Neural progenitor cell (in vitro differentiated cells): ENCODE results near the gene OR14C36. TPM values are rescaled to one million over a fixed set of nuclear protein-coding genes. Genes with fewer than 3 reads are reported as not detected.

Source experiments
- DNase-seq: peaks from one replicate; pipeline ENCODE4 v3.0.0-alpha.2; 2016; ENCODE audit warnings: low spot score
- H2AFZ ChIP-seq: fragments of 200-600 bp; sonication (generic); replicated peaks from 2 replicates; pipeline ENCODE4 v1.6.1; 2016; ENCODE audit warnings: antibody characterized with exemption
- H3F3A ChIP-seq: fragments of 200-600 bp; sonication (generic); 2 replicates; pipeline ENCODE4 v1.6.1; 2016; ENCODE audit warnings: antibody characterized with exemption, low read depth
- H3K27ac ChIP-seq: fragments of 200-600 bp; sonication (generic); 2 replicates; pipeline ENCODE4 v1.5.1; 2016; ENCODE audit warnings: mild to moderate bottlenecking
- H3K27me3 ChIP-seq: fragments of 200-600 bp; sonication (generic); 2 replicates; pipeline ENCODE4 v1.6.1; 2016; ENCODE audit warnings: mild to moderate bottlenecking, moderate library complexity
- H3K36me3 ChIP-seq: fragments of 200-600 bp; sonication (generic); 2 replicates; pipeline ENCODE4 v1.5.1; 2016
- H3K4me1 ChIP-seq: fragments of 200-600 bp; sonication (generic); 2 replicates; pipeline ENCODE4 v1.6.1; 2016; ENCODE audit warnings: mixed run types
- H3K4me2 ChIP-seq: fragments of 200-600 bp; sonication (generic); 2 replicates; pipeline ENCODE4 v1.6.1; 2016
- H3K4me3 ChIP-seq: fragments of 200-600 bp; sonication (generic); 2 replicates; pipeline ENCODE4 v1.5.1; 2016
- H3K79me2 ChIP-seq: fragments of 200-600 bp; sonication (generic); 2 replicates; pipeline ENCODE4 v1.6.1; 2016; ENCODE audit warnings: low read depth
- H3K9ac ChIP-seq: fragments of 200-600 bp; sonication (generic); 2 replicates; pipeline ENCODE4 v1.6.1; 2016
- H3K9me3 ChIP-seq: fragments of 200-600 bp; sonication (generic); 2 replicates; pipeline ENCODE4 v1.5.1; 2016; ENCODE audit warnings: low read depth
- H4K20me1 ChIP-seq: fragments of 200-600 bp; sonication (generic); 2 replicates; pipeline ENCODE4 v1.6.1; 2016; ENCODE audit warnings: low read depth
- H3K27ac Mint-ChIP-seq: 3 replicates; pipeline ENCODE4 v1.8.0; 2021; ENCODE audit warnings: mixed read lengths
- H3K27me3 Mint-ChIP-seq: 2 replicates; pipeline ENCODE4 v1.8.0; 2022; ENCODE audit warnings: low read depth, mild to moderate bottlenecking, inconsistent platforms, moderate library complexity, mixed read lengths; ENCODE audit not compliant: insufficient read depth
- H3K36me3 Mint-ChIP-seq: 3 replicates; pipeline ENCODE4 v1.8.0; 2021; ENCODE audit warnings: mixed read lengths
- H3K4me1 Mint-ChIP-seq: 3 replicates; pipeline ENCODE4 v1.8.0; 2021; ENCODE audit warnings: mixed read lengths
- H3K4me3 Mint-ChIP-seq: 3 replicates; pipeline ENCODE4 v1.8.0; 2021; ENCODE audit warnings: mild to moderate bottlenecking, moderate library complexity, mixed read lengths
- H3K9me3 Mint-ChIP-seq: 3 replicates; pipeline ENCODE4 v1.8.0; 2020; ENCODE audit warnings: mixed read lengths
- CTCF ChIP-seq: fragments of 200-600 bp; sonication (generic); IDR thresholded peaks from 2 replicates; pipeline ENCODE4 v1.5.1; 2017; ENCODE audit warnings: antibody characterized with exemption, mild to moderate bottlenecking
- EZH2 ChIP-seq: fragments of 200-600 bp; sonication (generic); IDR thresholded peaks from 2 replicates; pipeline ENCODE4 v1.6.1; 2017; ENCODE audit warnings: antibody characterized with exemption, mild to moderate bottlenecking, moderate library complexity
- EZH2phosphoT487 ChIP-seq: fragments of 200-600 bp; sonication (generic); IDR thresholded peaks from 2 replicates; pipeline ENCODE4 v1.6.1; 2017; ENCODE audit warnings: antibody characterized with exemption
- total RNA-seq: library from RNA; depleted of rRNA; stranded (reverse); fragments of >200 nt; gene quantifications from 2 replicates; pipeline ENCODE4 v1.2.3, GENCODE V29; 2015; ENCODE audit warnings: low replicate concordance

Gene OR14C36
- total RNA-seq, 1 donor from 2014 or later, result not detected

- no peak for DNase-seq
- no peak overlapping the region for H3K27ac Mint-ChIP-seq
- H3K4me1 Mint-ChIP-seq, result no peaks in the 10 kb centered on the region
- no peaks in the 10 kb centered on the region for H3K27me3 ChIP-seq
- no peak overlapping the region for H3K4me3 Mint-ChIP-seq
- H3K36me3 Mint-ChIP-seq, result no peaks in the 10 kb centered on the region
- H3K9ac ChIP-seq, result no peak overlapping the region
- H3K27me3 Mint-ChIP-seq, result peaks cover 5% of the 10 kb centered on the region
- H3K4me1 ChIP-seq, result no peaks in the 10 kb centered on the region
- H3F3A ChIP-seq, result no peaks in the 10 kb centered on the region
- H3K4me3 ChIP-seq, result no peak overlapping the region
- no peaks in the 10 kb centered on the region for H4K20me1 ChIP-seq
- H3K36me3 ChIP-seq, result no peaks in the 10 kb centered on the region
- peaks cover 66% of the 10 kb centered on the region for H3K9me3 Mint-ChIP-seq
- no peak overlapping the region for H2AFZ ChIP-seq
- no peak overlapping the region for H3K27ac ChIP-seq
- H3K4me2 ChIP-seq, result no peak overlapping the region
- peaks cover 25% of the 10 kb centered on the region for H3K9me3 ChIP-seq
- no peaks in the 10 kb centered on the region for H3K79me2 ChIP-seq
- no peak for TF ChIP-seq EZH2
- no peak for TF ChIP-seq EZH2phosphoT487
- no peak for TF ChIP-seq CTCF
Measured at GRCh38 chr1:248316796-248317195, 31.8 kb upstream of the OR14C36 start.

GRCh38 chr1:248324468-248324867 is 24.1 kb upstream of the OR14C36 start, which contains the start of gene OR2M7:
TSS of gene OR2M7 (minus strand) at chr1:248324568. CDS start at chr1:248324568, 0 bp downstream.
- no peak for DNase-seq
- H3K27me3 ChIP-seq, result no peaks in the 10 kb centered on the region
- Mint-ChIP-seq H3K4me1 (no peaks in the 10 kb centered on the region), H3K27ac (no peak within 1 kb of the TSS), H3K36me3 (no peaks in the 10 kb centered on the region), H3K9me3 (peaks cover 32% of the 10 kb centered on the region), H3K27me3 (no peaks in the 10 kb centered on the region), H3K4me3 (no peak within 1 kb of the TSS)
- no peak within 1 kb of the TSS for H3K4me2 ChIP-seq
- peaks cover 30% of the 10 kb centered on the region for H3K9me3 ChIP-seq
- TF ChIP-seq EZH2phosphoT487, result no peak
- no peak for TF ChIP-seq CTCF
- no peak for TF ChIP-seq EZH2
- H3K27ac ChIP-seq, result no peak within 1 kb of the TSS
- no peak within 1 kb of the TSS for H3K4me3 ChIP-seq
- no peaks in the 10 kb centered on the region for H3K36me3 ChIP-seq
- no peaks in the 10 kb centered on the region for H4K20me1 ChIP-seq
- H3K9ac ChIP-seq, result no peak within 1 kb of the TSS
- no peaks in the 10 kb centered on the region for H3K4me1 ChIP-seq
- H2AFZ ChIP-seq, result no peak within 1 kb of the TSS
- no peaks in the 10 kb centered on the region for H3K79me2 ChIP-seq
- H3F3A ChIP-seq, result no peaks in the 10 kb centered on the region

GRCh38 chr1:248343451-248343850 is 5.1 kb upstream of the OR14C36 start:
- Mint-ChIP-seq H3K4me3 (no peak overlapping the region), H3K36me3 (peaks cover 3% of the 10 kb centered on the region), H3K4me1 (no peaks in the 10 kb centered on the region), H3K9me3 (peaks cover 26% of the 10 kb centered on the region), H3K27me3 (no peaks in the 10 kb centered on the region), H3K27ac (no peak overlapping the region)
- no peak for DNase-seq
- Histone ChIP-seq H3K9ac (no peak overlapping the region), H3K4me3 (no peak overlapping the region), H3K79me2 (no peaks in the 10 kb centered on the region), H3F3A (no peaks in the 10 kb centered on the region), H3K27ac (no peak overlapping the region), H3K36me3 (no peaks in the 10 kb centered on the region), H3K27me3 (no peaks in the 10 kb centered on the region), H4K20me1 (no peaks in the 10 kb centered on the region), H2AFZ (no peak overlapping the region), H3K4me1 (no peaks in the 10 kb centered on the region), H3K4me2 (no peak overlapping the region), H3K9me3 (peaks cover 25% of the 10 kb centered on the region)
- TF ChIP-seq EZH2phosphoT487 (no peak), CTCF (no peak), EZH2 (no peak)
